Colonic mucosa (tissue), 4 donors: ENCODE measurements around the gene SCRN1. TPM values are rescaled to one million over a fixed set of nuclear protein-coding genes. Genes with fewer than 3 reads are reported as not detected.
"Not testable (repeated sequence)": the region's sequence is repeated elsewhere in the genome, so short reads cannot be mapped to it uniquely, and the experiment has no call there.

Source experiments
- DNase-seq: peaks from one replicate; pipeline ENCODE4 v3.0.0-alpha.2; 2020
- H3K27ac ChIP-seq: fragments of 200-600 bp; one replicate; pipeline ENCODE4 v1.8.0; 2021
- H3K27me3 ChIP-seq: fragments of 200-600 bp; one replicate; pipeline ENCODE4 v1.8.0; 2021
- H3K36me3 ChIP-seq: fragments of 200-600 bp; one replicate; pipeline ENCODE4 v1.8.0; 2021
- H3K4me1 ChIP-seq: fragments of 200-600 bp; one replicate; pipeline ENCODE4 v1.8.0; 2021; ENCODE audit warnings: mild to moderate bottlenecking
- H3K4me3 ChIP-seq: fragments of 200-600 bp; one replicate; pipeline ENCODE4 v1.8.0; 2021
- H3K9ac ChIP-seq, 2 donors: one replicate each; pipeline ENCODE4 v1.7.0; 2013; ENCODE audit warnings: control low read depth in 2 of 2, low read depth in 2 of 2, low read length in 2 of 2
- H3K9me3 ChIP-seq: fragments of 200-600 bp; one replicate; pipeline ENCODE4 v1.8.0; 2021
- CTCF ChIP-seq: fragments of 200-600 bp; IDR thresholded peaks from one replicate; pipeline ENCODE4 v1.8.0; 2022; ENCODE audit warnings: antibody characterized with exemption, mild to moderate bottlenecking
- intact Hi-C: fragments of 100-400 bp; cut with DNase I; formaldehyde crosslinking; loops from one replicate; pipeline ENCODE4 v1.14.1; 2022
- total RNA-seq, 2 donors: library from RNA; stranded (reverse); fragmentation: NEBNext Ultra II Directional in 1 of 2; extraction: Animal tissue kit (Norgen Biotek cat#: 25700) in 1 of 2; gene quantifications; one replicate each; pipeline ENCODE4 v1.2.1, GENCODE V29; 2021
- donor health status: healthy.
- donor health status: DM: no; HTN: no; CAD: no.
- donor health status: DM: no; HTN: no; CAD: no.

The SCRN1 gene
- total RNA-seq, 2 donors from 2014 or later: 13.2 to 17.1 TPM

DNA sequence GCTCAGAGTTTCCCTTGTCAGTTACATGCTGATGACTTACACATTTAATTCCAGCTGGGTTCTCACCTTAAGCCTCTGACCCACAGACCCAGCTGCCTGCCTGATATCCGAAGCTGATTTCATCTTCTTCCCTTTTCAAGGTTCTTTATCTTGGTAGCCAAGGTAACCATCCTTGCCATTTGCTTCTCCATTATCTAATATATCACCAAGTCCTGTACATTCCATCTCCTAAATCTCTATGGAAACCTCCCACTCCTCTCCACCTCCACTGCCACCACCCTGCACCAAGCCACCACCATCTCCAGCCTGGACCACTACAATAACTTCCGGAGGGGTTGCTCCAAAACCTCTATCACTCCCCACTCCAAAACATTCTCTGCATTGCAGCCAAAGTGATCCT, 19.9 kb downstream of the SCRN1 start:
- H3K36me3 ChIP-seq: no peaks in the 10 kb centered on the region
- TF ChIP-seq CTCF: no peak
- no peak overlapping the region for H3K27ac ChIP-seq
- no peaks in the 10 kb centered on the region for H3K27me3 ChIP-seq
- H3K9me3 ChIP-seq: no peaks in the 10 kb centered on the region
- DNase-seq: no peak
- no peak overlapping the region for H3K4me3 ChIP-seq
- intact Hi-C loops: no loop called here
- H3K4me1 ChIP-seq: no peaks in the 10 kb centered on the region
- no peak overlapping the region for H3K9ac ChIP-seq

- no peak overlapping the region for H3K9ac ChIP-seq
- intact Hi-C loops: no loop called here
- H3K9me3 ChIP-seq: no peaks in the 10 kb centered on the region
- H3K4me3 ChIP-seq: no peak overlapping the region
- no peak for TF ChIP-seq CTCF
- no peaks in the 10 kb centered on the region for H3K27me3 ChIP-seq
- no peak for DNase-seq
- no peaks in the 10 kb centered on the region for H3K36me3 ChIP-seq
- no peaks in the 10 kb centered on the region for H3K4me1 ChIP-seq
- H3K27ac ChIP-seq: no peak overlapping the region
Observed at GRCh38 chr7:29968683-29969395, 20.8 kb downstream of the SCRN1 start.

GRCh38 chr7:29965030-29965429, 24.6 kb downstream of the SCRN1 start:
- DNase-seq: no peak
- no peaks in the 10 kb centered on the region for H3K9me3 ChIP-seq
- H3K4me1 ChIP-seq: no peaks in the 10 kb centered on the region
- no peak for TF ChIP-seq CTCF
- no peaks in the 10 kb centered on the region for H3K36me3 ChIP-seq
- intact Hi-C loops: no loop called here
- H3K4me3 ChIP-seq: no peak overlapping the region
- no peaks in the 10 kb centered on the region for H3K27me3 ChIP-seq
- H3K9ac ChIP-seq: no peak overlapping the region
- no peak overlapping the region for H3K27ac ChIP-seq

GRCh38 chr7:29962035-29962434, 27.6 kb downstream of the SCRN1 start:
- no peak overlapping the region for H3K4me3 ChIP-seq
- no peaks in the 10 kb centered on the region for H3K27me3 ChIP-seq
- intact Hi-C loops: no loop called here
- no peak for DNase-seq
- H3K36me3 ChIP-seq: no peaks in the 10 kb centered on the region
- no peaks in the 10 kb centered on the region for H3K4me1 ChIP-seq
- H3K9me3 ChIP-seq: no peaks in the 10 kb centered on the region
- no peak for TF ChIP-seq CTCF
- no peak overlapping the region for H3K9ac ChIP-seq
- no peak overlapping the region for H3K27ac ChIP-seq

- H3K27ac ChIP-seq, H3K4me3 ChIP-seq, H3K36me3 ChIP-seq, H3K9ac ChIP-seq, H3K4me1 ChIP-seq, DNase-seq, H3K9me3 ChIP-seq, H3K27me3 ChIP-seq, intact Hi-C loops: not testable (repeated sequence)
Observed at GRCh38 chr7:29961611-29962010, 28.0 kb downstream of the SCRN1 start.

DNA sequence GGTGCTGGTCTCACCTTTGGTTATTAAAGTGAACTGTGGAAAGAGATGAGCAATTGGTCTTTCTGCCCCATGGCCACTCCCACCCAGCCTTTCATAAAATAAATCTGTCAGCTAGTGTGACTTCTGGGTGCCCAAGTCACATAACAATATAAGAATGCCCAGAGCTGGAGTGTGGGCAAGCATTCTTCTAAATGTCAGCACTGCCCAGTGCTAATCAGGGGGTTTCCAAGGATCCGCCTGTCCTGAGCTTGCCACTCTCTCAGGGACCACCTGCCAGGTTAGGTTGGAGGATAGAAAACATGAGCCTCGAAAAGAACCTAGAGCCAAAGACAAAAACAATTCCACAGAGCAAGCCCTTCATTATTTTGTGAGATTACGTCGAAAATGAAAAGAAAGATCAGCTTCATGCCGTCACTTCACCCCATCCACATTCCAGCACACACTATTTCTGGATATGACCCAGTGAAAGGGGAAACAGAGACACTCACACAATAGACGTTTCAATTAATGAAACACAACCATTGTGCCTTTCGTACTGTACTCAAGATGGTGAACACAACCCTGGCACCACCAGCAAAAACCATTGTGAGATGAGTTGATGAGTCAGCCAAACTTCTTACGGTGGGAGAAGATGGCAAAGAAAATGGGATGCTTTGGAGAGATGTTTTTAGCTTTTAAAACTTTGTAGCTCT, 30.8 kb downstream of the SCRN1 start:
- DNase-seq: no peak
- Histone ChIP-seq H3K27ac (no peak overlapping the region), H3K9ac (no peak overlapping the region), H3K36me3 (no peaks in the 10 kb centered on the region), H3K4me1 (no peaks in the 10 kb centered on the region), H3K27me3 (no peaks in the 10 kb centered on the region), H3K9me3 (no peaks in the 10 kb centered on the region), H3K4me3 (no peak overlapping the region)
- TF ChIP-seq CTCF: no peak
- intact Hi-C loops: no loop called here
